Smooth muscle cell (in vitro differentiated cells): ENCODE data around the gene GBGT1. TPM values are rescaled to one million over a fixed set of nuclear protein-coding genes. Genes with fewer than 3 reads are reported as not detected.
A peak's percentile ranks its signal among the peaks of the same experiment; 100 is the strongest.

ENCODE experiments used
- DNase-seq: peaks from one replicate; lab custom pipeline; 2025; ENCODE audit not compliant: unreplicated experiment; lab: John Stamatoyannopoulos, UW
- H2AFZ ChIP-seq: fragments of 200-600 bp; sonication (generic); 2 replicates; pipeline ENCODE4 v1.6.0; 2016; ENCODE audit warnings: antibody characterized with exemption, low read depth, mild to moderate bottlenecking
- H3F3A ChIP-seq: fragments of 200-600 bp; sonication (generic); 2 replicates; pipeline ENCODE4 v1.6.0; 2017; ENCODE audit warnings: antibody characterized with exemption, low read depth
- H3K27ac ChIP-seq: fragments of 200-600 bp; sonication (generic); 2 replicates; pipeline ENCODE4 v1.5.1; 2016; ENCODE audit warnings: low read depth, mild to moderate bottlenecking
- H3K27me3 ChIP-seq: fragments of 200-600 bp; sonication (generic); 2 replicates; pipeline ENCODE4 v1.6.1; 2016; ENCODE audit warnings: low read depth, mild to moderate bottlenecking
- H3K36me3 ChIP-seq: fragments of 200-600 bp; sonication (generic); 2 replicates; pipeline ENCODE4 v1.5.1; 2016; ENCODE audit warnings: low read depth
- H3K4me1 ChIP-seq: fragments of 200-600 bp; sonication (generic); 2 replicates; pipeline ENCODE4 v1.5.1; 2016; ENCODE audit warnings: low read depth
- H3K4me2 ChIP-seq: fragments of 200-600 bp; sonication (generic); 2 replicates; pipeline ENCODE4 v1.6.0; 2016; ENCODE audit warnings: mild to moderate bottlenecking
- H3K4me3 ChIP-seq: fragments of 200-600 bp; sonication (generic); 2 replicates; pipeline ENCODE4 v1.5.1; 2016; ENCODE audit warnings: mild to moderate bottlenecking
- H3K79me2 ChIP-seq: fragments of 200-600 bp; sonication (generic); 2 replicates; pipeline ENCODE4 v1.6.0; 2016; ENCODE audit warnings: low read depth, mild to moderate bottlenecking
- H3K9ac ChIP-seq: fragments of 200-600 bp; sonication (generic); 2 replicates; pipeline ENCODE4 v1.6.0; 2016; ENCODE audit warnings: low read depth
- H3K9me3 ChIP-seq: fragments of 200-600 bp; sonication (generic); replicated peaks from 2 replicates; pipeline ENCODE4 v1.5.1; 2016; ENCODE audit warnings: low read depth
- H4K20me1 ChIP-seq: fragments of 200-600 bp; sonication (generic); 2 replicates; pipeline ENCODE4 v1.6.0; 2016; ENCODE audit warnings: low read depth
- CTCF ChIP-seq: fragments of 200-600 bp; sonication (generic); IDR thresholded peaks from 2 replicates; pipeline ENCODE4 v1.5.1; 2017; ENCODE audit warnings: borderline replicate concordance, mild to moderate bottlenecking, antibody characterized with exemption; ENCODE audit not compliant: insufficient read depth, poor library complexity, severe bottlenecking
- WGBS: methylation state at CpG from one replicate; pipeline ENCODE4 v1.1.7; 2016; ENCODE audit warnings: low lambda C conversion rate; 5-methylcytosine and 5-hydroxymethylcytosine counted together
- polyA plus RNA-seq: library from polyadenylated mRNA; unstranded; fragments of >200 nt; fragmentation: Nextera tagmentation; extraction: Ambion mirVana; gene quantifications from 2 replicates; pipeline ENCODE4 v1.2.1, GENCODE V29; 2016
- total RNA-seq: library from RNA; depleted of rRNA; stranded (reverse); fragments of >200 nt; gene quantifications from 2 replicates; pipeline ENCODE4 v1.2.3, GENCODE V29; 2014

The GBGT1 gene
- total and polyA plus RNA-seq, 2 experiments from 2014 or later: 4.5 to 11.3 TPM

- 79% methylated on average over 2 of the region's 2 CpGs for WGBS
- no peak overlapping the region for H2AFZ ChIP-seq
- peaks cover 88% of the 10 kb centered on the region for H4K20me1 ChIP-seq
- peaks cover 5% of the 10 kb centered on the region for H3K79me2 ChIP-seq
- peaks cover 3% of the 10 kb centered on the region for H3K4me1 ChIP-seq
- H3K9ac ChIP-seq: no peak overlapping the region
- H3K9me3 ChIP-seq: no peaks in the 10 kb centered on the region
- TF ChIP-seq CTCF: no peak
- H3K4me2 ChIP-seq: no peak overlapping the region
- H3K36me3 ChIP-seq: no peaks in the 10 kb centered on the region
- DNase-seq: no peak
- no peak overlapping the region for H3K27ac ChIP-seq
- H3F3A ChIP-seq: peaks cover 12% of the 10 kb centered on the region
- no peaks in the 10 kb centered on the region for H3K27me3 ChIP-seq
- H3K4me3 ChIP-seq: no peak overlapping the region
These were observed 38.8 kb downstream of the GBGT1 start for GRCh38 chr9:133124907-133125275.

GRCh38 chr9:133124123-133124906 is 39.4 kb downstream of the GBGT1 start:
- no peak overlapping the region for H3K27ac ChIP-seq
- no peak for TF ChIP-seq CTCF
- H3K4me1 ChIP-seq: peaks cover 9% of the 10 kb centered on the region
- no peak overlapping the region for H3K9ac ChIP-seq
- no peaks in the 10 kb centered on the region for H3K9me3 ChIP-seq
- H3K4me3 ChIP-seq: no peak overlapping the region
- H3K27me3 ChIP-seq: no peaks in the 10 kb centered on the region
- no peaks in the 10 kb centered on the region for H3K36me3 ChIP-seq
- H3F3A ChIP-seq: peaks cover 12% of the 10 kb centered on the region
- H3K79me2 ChIP-seq: no peaks in the 10 kb centered on the region
- H4K20me1 ChIP-seq: peaks cover 88% of the 10 kb centered on the region
- no peak overlapping the region for H2AFZ ChIP-seq
- DNase-seq: no peak
- 93% methylated on average over 8 of the region's 8 CpGs for WGBS
- no peak overlapping the region for H3K4me2 ChIP-seq

GRCh38 chr9:133122935-133123611 is 40.6 kb downstream of the GBGT1 start:
- DNase-seq: peak; percentile 29
- Histone ChIP-seq H2AFZ (no peak overlapping the region), H4K20me1 (peaks cover 88% of the 10 kb centered on the region), H3K79me2 (peaks cover 8% of the 10 kb centered on the region), H3K27me3 (no peaks in the 10 kb centered on the region), H3K36me3 (no peaks in the 10 kb centered on the region), H3K4me3 (no peak overlapping the region), H3K9me3 (no peaks in the 10 kb centered on the region), H3K4me2 (peak overlapping the region; percentile 61), H3K4me1 (peaks cover 17% of the 10 kb centered on the region), H3F3A (peaks cover 12% of the 10 kb centered on the region), H3K9ac (no peak overlapping the region), H3K27ac (peak overlapping the region; percentile 80)
- 22% methylated on average over 19 of the region's 19 CpGs for WGBS
- TF ChIP-seq CTCF: no peak

- Histone ChIP-seq H2AFZ (no peak overlapping the region), H4K20me1 (peaks cover 88% of the 10 kb centered on the region), H3K27ac (peak overlapping the region; percentile 80), H3K9ac (no peak overlapping the region), H3K4me1 (peaks cover 17% of the 10 kb centered on the region), H3K79me2 (peaks cover 10% of the 10 kb centered on the region), H3F3A (peaks cover 12% of the 10 kb centered on the region), H3K27me3 (no peaks in the 10 kb centered on the region), H3K4me3 (no peak overlapping the region), H3K36me3 (no peaks in the 10 kb centered on the region), H3K9me3 (no peaks in the 10 kb centered on the region), H3K4me2 (peak overlapping the region; percentile 61)
- 76% methylated on average over 4 of the region's 4 CpGs for WGBS
- TF ChIP-seq CTCF: no peak
- no peak for DNase-seq
These were observed 41.1 kb downstream of the GBGT1 start for GRCh38 chr9:133122605-133122934.
